Adrenal gland (tissue), 12 donors: ENCODE measurements around the gene SMIM24. TPM values are rescaled to one million over a fixed set of nuclear protein-coding genes. Genes with fewer than 3 reads are reported as not detected.

Experiments
- DNase-seq, 7 donors: peaks; one replicate each; pipeline ENCODE4 v3.0.0-alpha.2; 2019 to 2020
- H3K27ac ChIP-seq, 5 donors: fragments of 200-600 bp; sonication (generic) in 4 of 5; 1 replicate in 3 of 5; 2 replicates in 2 of 5; pipeline versions ENCODE4 v1.5.1 to v1.8.0; 2016 to 2020; ENCODE audit warnings: mild to moderate bottlenecking in 1 of 5
- H3K27me3 ChIP-seq: fragments of 200-600 bp; 2 replicates; pipeline ENCODE4 v1.8.0; 2021
- H3K36me3 ChIP-seq, 2 donors: fragments of 200-600 bp; replicated peaks in 1 of 2; 1 replicate in 1 of 2; 2 replicates in 1 of 2; pipeline versions ENCODE4 v1.5.1 to v1.8.0; 2018 to 2022
- H3K4me1 ChIP-seq, 2 donors: fragments of 200-600 bp; replicated peaks in 1 of 2; 1 replicate in 1 of 2; 2 replicates in 1 of 2; pipeline versions ENCODE4 v1.5.1 to v1.8.0; 2018 to 2021
- H3K4me3 ChIP-seq, 4 donors: fragments of 200-600 bp; sonication (generic) in 3 of 4; one replicate each; pipeline ENCODE4 v1.5.1; 2016 to 2018
- H3K9me3 ChIP-seq, 3 donors: fragments of 200-600 bp; sonication (generic) in 1 of 3; replicated peaks in 1 of 3; 1 replicate in 2 of 3; 2 replicates in 1 of 3; pipeline versions ENCODE4 v1.5.1 to v1.8.0; 2016 to 2021
- POLR2A ChIP-seq, 2 donors: fragments of 450-650 bp; IDR thresholded peaks; one replicate each; pipeline ENCODE4 v1.6.1; 2017; ENCODE audit warnings: antibody characterized with exemption in 2 of 2, mild to moderate bottlenecking in 2 of 2, moderate library complexity in 1 of 2
- WGBS, 4 donors: extraction: QIAGEN DNeasy Blood & Tissue Kit in 2 of 4; methylation state at CpG; one replicate each; pipeline versions ENCODE4 v1.1.5 to v1.1.7; 2013 to 2017; 5-methylcytosine and 5-hydroxymethylcytosine counted together
- intact Hi-C, 2 donors: fragments of 100-400 bp; cut with DNase I; formaldehyde crosslinking; loops; one replicate each; pipeline versions ENCODE4 v1.14.1 to v1.15.0; 2022 to 2023
- polyA plus RNA-seq, 3 donors: library from polyadenylated mRNA; stranded (reverse); fragments of 200-250 nt in 2 of 3; fragments of 350-450 nt in 1 of 3; fragmentation: Illumina TruSeq in 1 of 3; extraction: RNeasy Lipid Tissue Mini Kit (QIAGEN cat#74804) in 1 of 3; gene quantifications; one replicate each; pipeline ENCODE4 v1.2.3, GENCODE V29; 2013 to 2014
- total RNA-seq, 9 donors: library from RNA; depleted of rRNA in 4 of 9; stranded (reverse); fragments of >200 nt in 4 of 9; fragments of 120-200 nt in 1 of 9; fragmentation: NEBNext Ultra II Directional in 1 of 9; extraction: Animal tissue kit (Norgen Biotek cat#: 25700) in 1 of 9; gene quantifications; one replicate each; pipeline versions ENCODE4 v1.1.0 to v1.2.4, GENCODE V29; 2013 to 2023
- TF ChIP-seq, protein P1 (sequence below), 6 experiments: fragments of 450-650 bp in 4 of 6; fragments of 200-600 bp in 2 of 6; sonication (generic) in 1 of 6; IDR thresholded peaks; 1 replicate in 5 of 6; 2 replicates in 1 of 6; pipeline versions ENCODE4 v1.5.1 to v1.8.0; 2016 to 2021; ENCODE audit warnings: antibody characterized with exemption in 6 of 6, mild to moderate bottlenecking in 2 of 6, moderate library complexity in 1 of 6
- donor health status: healthy with polysubstance abuse.
- donor health status: Bipolar disorder and iron deficiency.
- donor health status: DM: yes; HTN: yes; CAD: no.
- donor health status: DM: no; HTN: no; CAD: no.
- donor health status: DM: no; HTN: no; CAD: no.
- donor health status: DM: yes; HTN: yes; CAD: no.

The SMIM24 gene
- total and polyA plus RNA-seq, 12 donors, result 0.36 to 0.48 TPM; not detected in 10

DNA sequence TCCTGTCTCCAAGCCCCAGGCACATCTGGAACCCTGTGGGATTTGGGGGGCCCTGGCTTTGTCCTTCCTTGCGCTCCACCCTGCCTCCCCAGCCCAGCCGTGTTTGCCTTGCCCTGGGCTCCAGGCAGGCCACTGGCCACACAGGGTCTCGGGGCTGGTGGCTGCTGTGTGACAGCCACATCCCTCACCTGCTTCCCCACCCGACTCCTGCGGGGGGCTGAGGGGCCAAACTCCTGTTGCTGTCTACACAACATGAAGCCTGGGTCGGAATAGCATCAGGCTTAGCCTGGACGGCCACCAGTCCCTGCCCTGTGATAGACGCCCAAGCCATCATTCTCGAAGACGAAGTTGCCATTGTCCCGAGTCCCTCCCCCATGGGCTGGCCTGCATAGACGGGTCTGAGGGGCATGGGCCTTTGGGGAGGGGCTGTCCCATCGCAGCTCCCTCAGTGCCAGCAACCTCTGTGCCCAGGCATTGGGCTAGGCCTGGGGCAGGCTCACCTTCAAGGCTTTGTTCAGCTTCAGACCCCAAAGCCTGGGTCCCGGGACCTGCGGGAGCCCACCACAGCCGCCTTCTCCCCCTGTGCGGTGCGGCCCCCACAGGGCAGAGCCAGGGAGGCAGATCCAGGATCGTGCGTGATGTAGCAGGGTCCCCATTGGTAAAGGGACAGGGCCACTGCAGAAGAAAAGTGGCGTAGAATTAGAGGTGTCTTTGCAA is 43.2 kb upstream of the SMIM24 start:
- Histone ChIP-seq H3K27ac (peak overlapping the region in 3 of 5 donors; percentile 32 to 78 (median 72)), H3K36me3 (peaks cover 0 to 46% of the 10 kb centered on the region in 2 donors), H3K27me3 (no peaks in the 10 kb centered on the region), H3K4me3 (no peak overlapping the region), H3K9me3 (no peaks in the 10 kb centered on the region), H3K4me1 (peaks cover 15 to 30% of the 10 kb centered on the region in 2 donors)
- TF ChIP-seq POLR2A (IDR thresholded peaks at IDR 0.05), result no peak
- TF ChIP-seq, protein P1, sequence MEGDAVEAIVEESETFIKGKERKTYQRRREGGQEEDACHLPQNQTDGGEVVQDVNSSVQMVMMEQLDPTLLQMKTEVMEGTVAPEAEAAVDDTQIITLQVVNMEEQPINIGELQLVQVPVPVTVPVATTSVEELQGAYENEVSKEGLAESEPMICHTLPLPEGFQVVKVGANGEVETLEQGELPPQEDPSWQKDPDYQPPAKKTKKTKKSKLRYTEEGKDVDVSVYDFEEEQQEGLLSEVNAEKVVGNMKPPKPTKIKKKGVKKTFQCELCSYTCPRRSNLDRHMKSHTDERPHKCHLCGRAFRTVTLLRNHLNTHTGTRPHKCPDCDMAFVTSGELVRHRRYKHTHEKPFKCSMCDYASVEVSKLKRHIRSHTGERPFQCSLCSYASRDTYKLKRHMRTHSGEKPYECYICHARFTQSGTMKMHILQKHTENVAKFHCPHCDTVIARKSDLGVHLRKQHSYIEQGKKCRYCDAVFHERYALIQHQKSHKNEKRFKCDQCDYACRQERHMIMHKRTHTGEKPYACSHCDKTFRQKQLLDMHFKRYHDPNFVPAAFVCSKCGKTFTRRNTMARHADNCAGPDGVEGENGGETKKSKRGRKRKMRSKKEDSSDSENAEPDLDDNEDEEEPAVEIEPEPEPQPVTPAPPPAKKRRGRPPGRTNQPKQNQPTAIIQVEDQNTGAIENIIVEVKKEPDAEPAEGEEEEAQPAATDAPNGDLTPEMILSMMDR (IDR thresholded peaks at IDR 0.05), result no peak
- intact Hi-C loops, result no loop called here
- 84 to 88% (median 86%) methylated on average over 7 to 21 of the region's 21 CpGs for WGBS, 4 donors
- no peak for DNase-seq

DNA sequence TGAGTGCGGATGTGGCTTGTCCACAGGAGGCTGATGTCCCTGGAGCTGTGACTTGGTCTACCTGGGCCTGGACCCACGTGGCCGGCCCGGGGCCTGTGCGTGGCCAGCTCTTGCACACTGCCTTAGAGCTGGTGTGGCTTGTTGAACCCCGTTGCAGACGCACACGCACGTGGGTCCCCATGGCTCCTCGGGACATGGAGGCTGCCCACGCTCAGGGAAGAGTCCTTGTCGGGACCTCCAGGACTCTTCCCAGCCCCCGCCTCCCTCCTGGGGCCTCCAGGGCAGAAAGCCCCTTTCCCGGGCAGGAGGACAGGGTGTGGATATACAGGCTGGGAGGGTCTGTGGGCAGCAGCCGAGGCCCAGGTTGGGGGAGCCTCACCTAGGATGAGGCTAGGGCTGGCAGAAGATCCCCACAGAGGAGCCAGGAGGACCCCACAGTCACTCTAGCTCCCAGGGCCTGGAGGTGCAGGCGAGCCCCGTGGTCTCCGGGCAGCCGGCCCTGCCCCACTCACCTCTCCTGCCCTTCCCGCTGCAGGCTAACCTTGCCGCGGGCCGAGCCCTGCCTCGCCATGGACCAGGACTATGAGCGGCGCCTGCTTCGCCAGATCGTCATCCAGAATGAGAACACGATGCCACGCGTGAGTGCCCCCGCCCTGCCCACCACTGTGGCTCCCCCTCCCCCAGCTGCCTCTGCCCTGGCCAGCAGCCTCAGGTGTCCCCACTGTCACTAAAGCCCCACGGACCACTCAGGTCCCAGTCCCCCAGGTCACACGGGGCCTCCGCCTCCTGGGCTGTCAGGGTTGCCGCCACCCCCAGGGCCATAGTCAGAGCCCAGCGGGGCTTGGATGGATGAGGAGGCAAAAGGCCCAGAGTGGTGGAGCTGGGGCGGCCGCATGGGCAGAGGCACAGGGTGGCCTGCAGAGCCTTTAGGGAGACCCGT is 42.4 kb upstream of the SMIM24 start:
- Histone ChIP-seq H3K27me3 (no peaks in the 10 kb centered on the region), H3K4me1 (peaks cover 17 to 36% of the 10 kb centered on the region in 2 donors), H3K4me3 (no peak overlapping the region), H3K27ac (peak overlapping the region in 2 of 5 donors; percentile 72 to 78), H3K9me3 (no peaks in the 10 kb centered on the region), H3K36me3 (peaks cover 0 to 40% of the 10 kb centered on the region in 2 donors)
- intact Hi-C loops, result no loop called here
- 85 to 90% (median 88%) methylated on average over 5 to 40 of the region's 40 CpGs for WGBS, 4 donors
- no peak for DNase-seq
- TF ChIP-seq, protein P1 (IDR thresholded peaks at IDR 0.05), result no peak
- TF ChIP-seq POLR2A (IDR thresholded peaks at IDR 0.05), result no peak

DNA sequence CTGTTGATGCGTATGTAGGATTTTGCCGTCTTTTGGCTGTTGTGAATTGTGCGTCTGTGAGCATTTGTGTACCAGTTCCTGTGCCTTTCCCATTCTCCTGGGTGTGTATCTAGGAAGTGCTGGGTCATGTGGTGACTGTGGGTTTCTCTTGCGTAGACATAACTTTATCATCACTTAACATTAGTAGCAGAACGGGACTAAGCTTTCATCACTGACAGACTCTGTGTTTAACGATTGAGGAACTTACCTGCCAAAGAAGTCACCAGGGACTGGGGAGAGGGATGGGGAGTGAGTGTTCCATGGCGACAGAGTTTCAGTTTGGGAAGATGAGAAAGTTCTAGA is 40.8 kb upstream of the SMIM24 start:
- 86 to 95% (median 90%) methylated on average over 7 of the region's 7 CpGs for WGBS, 4 donors
- H3K36me3 ChIP-seq, result peaks cover 0 to 24% of the 10 kb centered on the region in 2 donors
- intact Hi-C loops, result no loop called here

More for the DNA sequence above, 40.8 kb upstream of the SMIM24 start:
- Histone ChIP-seq H3K4me3 (no peak overlapping the region), H3K4me1 (peaks cover 23 to 46% of the 10 kb centered on the region in 2 donors), H3K27ac (peak overlapping the region in 1 of 5 donors; percentile 13), H3K9me3 (no peaks in the 10 kb centered on the region), H3K27me3 (no peaks in the 10 kb centered on the region)
- no peak for DNase-seq
- TF ChIP-seq, protein P1 (IDR thresholded peaks at IDR 0.05), result no peak
- no peak for TF ChIP-seq POLR2A (IDR thresholded peaks at IDR 0.05)
